Testis (tissue), 2 donors: ENCODE results near the gene BCORL1.

ENCODE experiments used
- POLR2A ChIP-seq: fragments of 450-650 bp; IDR thresholded peaks from one replicate; pipeline ENCODE4 v1.6.1; 2017; ENCODE audit warnings: antibody characterized with exemption, mild to moderate bottlenecking, moderate library complexity
- TF ChIP-seq, protein P1 (sequence below), 3 experiments: fragments of 450-650 bp in 2 of 3; fragments of 200-600 bp in 1 of 3; sonication (generic) in 1 of 3; IDR thresholded peaks; one replicate each; pipeline ENCODE4 v1.5.1; 2016 to 2019; ENCODE audit warnings: antibody characterized with exemption in 3 of 3, mild to moderate bottlenecking in 2 of 3, moderate library complexity in 1 of 3

GRCh38 chrX:129959493-129959832 lies 23.0 kb upstream of the BCORL1 start:
- TF ChIP-seq, protein P1, sequence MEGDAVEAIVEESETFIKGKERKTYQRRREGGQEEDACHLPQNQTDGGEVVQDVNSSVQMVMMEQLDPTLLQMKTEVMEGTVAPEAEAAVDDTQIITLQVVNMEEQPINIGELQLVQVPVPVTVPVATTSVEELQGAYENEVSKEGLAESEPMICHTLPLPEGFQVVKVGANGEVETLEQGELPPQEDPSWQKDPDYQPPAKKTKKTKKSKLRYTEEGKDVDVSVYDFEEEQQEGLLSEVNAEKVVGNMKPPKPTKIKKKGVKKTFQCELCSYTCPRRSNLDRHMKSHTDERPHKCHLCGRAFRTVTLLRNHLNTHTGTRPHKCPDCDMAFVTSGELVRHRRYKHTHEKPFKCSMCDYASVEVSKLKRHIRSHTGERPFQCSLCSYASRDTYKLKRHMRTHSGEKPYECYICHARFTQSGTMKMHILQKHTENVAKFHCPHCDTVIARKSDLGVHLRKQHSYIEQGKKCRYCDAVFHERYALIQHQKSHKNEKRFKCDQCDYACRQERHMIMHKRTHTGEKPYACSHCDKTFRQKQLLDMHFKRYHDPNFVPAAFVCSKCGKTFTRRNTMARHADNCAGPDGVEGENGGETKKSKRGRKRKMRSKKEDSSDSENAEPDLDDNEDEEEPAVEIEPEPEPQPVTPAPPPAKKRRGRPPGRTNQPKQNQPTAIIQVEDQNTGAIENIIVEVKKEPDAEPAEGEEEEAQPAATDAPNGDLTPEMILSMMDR (IDR thresholded peaks at IDR 0.05), result no peak
- no peak for TF ChIP-seq POLR2A
